OCI-LY3 (cell line): Measurements from ENCODE around the gene FEZF1.

Source experiments
- CTCF ChIP-seq: fragments of 200-600, 300-600 bp; sonication (generic); IDR thresholded peaks from 2 replicates; pipeline ENCODE4 v1.5.1; 2014; ENCODE audit warnings: antibody characterized with exemption, low read length, low read depth
- EZH2phosphoT487 ChIP-seq: fragments of 200-600 bp; shearing (Covaris generic); IDR thresholded peaks from 2 replicates; pipeline ENCODE4 v1.6.1; 2018; ENCODE audit warnings: antibody characterized with exemption, mixed run types, low read depth

GRCh38 chr7:122329145-122329802, 24.7 kb upstream of the FEZF1 start:
- TF ChIP-seq CTCF (no peak), EZH2phosphoT487 (no peak)
